Activated T-cell treated with anti-CD3 and anti-CD28 coated beads, Interleukin-2, amount 50 U/mL, for 4 hours (primary cell): Measurements from ENCODE around the gene TMEM176B. TPM values are rescaled to one million over a fixed set of nuclear protein-coding genes. Genes with fewer than 3 reads are reported as not detected.

ENCODE experiments used
- ATAC-seq, 2 donors: fragments of 200-7000 bp; cut with Tn5 transposase; one replicate each; pipeline ENCODE4 v1.10.0; 2021
- DNase-seq: peaks from one replicate; pipeline ENCODE4 v3.0.0-alpha.2; 2020
- H3K27me3 Mint-ChIP-seq: one replicate; pipeline ENCODE4 v1.8.0; 2021; ENCODE audit warnings: low read depth, mixed read lengths
- H3K36me3 Mint-ChIP-seq: one replicate; pipeline ENCODE4 v1.8.0; 2022; ENCODE audit warnings: mixed read lengths; ENCODE audit not compliant: insufficient read depth
- H3K4me1 Mint-ChIP-seq: one replicate; pipeline ENCODE4 v1.8.0; 2021; ENCODE audit warnings: low read depth, mixed read lengths
- H3K4me3 Mint-ChIP-seq: one replicate; pipeline ENCODE4 v1.8.0; 2021; ENCODE audit warnings: mild to moderate bottlenecking, moderate library complexity, mixed read lengths
- H3K9me3 Mint-ChIP-seq: one replicate; pipeline ENCODE4 v1.8.0; 2021; ENCODE audit warnings: mixed read lengths
- total RNA-seq, 3 donors: library from RNA; stranded (reverse); gene quantifications; one replicate each; pipeline ENCODE4 v1.2.1, GENCODE V29; 2021

The TMEM176B gene
- total RNA-seq, 3 donors from 2014 or later, result 0.24 to 0.58 (median 0.33) TPM

DNA sequence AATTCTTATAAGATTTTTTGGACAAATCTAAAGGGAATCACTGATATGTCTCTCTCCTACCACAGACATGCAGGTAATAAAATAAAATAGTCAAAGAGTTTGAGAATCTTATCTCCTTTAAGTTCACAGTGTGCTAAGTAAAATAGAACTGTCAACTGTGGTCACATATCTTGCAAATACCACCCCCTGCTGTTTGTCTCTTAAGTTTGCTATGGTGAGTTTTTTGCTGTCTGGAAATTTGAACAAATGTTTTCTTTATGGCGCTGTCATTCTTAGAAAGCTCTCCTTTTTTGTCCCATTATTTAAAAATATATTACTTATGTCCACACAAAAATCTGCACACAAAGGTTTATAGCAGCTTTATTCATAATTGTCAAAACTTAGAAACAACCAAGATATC, 43.3 kb downstream of the TMEM176B start:
- Mint-ChIP-seq H3K27me3 (no peaks in the 10 kb centered on the region), H3K36me3 (no peaks in the 10 kb centered on the region), H3K9me3 (peaks cover 10% of the 10 kb centered on the region), H3K4me3 (peak overlapping the region; percentile 63), H3K4me1 (peaks cover 44% of the 10 kb centered on the region)
- no peak for ATAC-seq
- DNase-seq, result no peak

DNA sequence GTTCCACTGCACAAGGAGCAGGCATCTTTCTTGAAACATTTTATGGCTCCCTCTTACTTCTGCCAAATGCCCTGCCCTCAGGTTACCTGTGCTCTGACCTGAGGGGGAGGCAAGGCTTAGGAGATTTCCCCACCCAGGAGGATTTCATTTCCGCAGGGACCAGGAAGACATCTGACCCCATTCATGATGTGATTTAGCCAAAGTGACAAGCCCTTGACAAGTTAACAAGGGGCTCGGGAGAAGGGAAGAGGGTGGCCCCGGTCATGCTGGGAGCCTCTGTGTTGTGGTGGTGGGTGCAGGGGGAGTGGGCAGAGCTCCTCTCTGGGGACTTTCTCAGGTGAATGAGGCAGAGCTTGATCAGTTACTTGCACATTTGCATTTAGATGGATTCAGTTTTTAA, 44.0 kb downstream of the TMEM176B start:
- Mint-ChIP-seq H3K9me3 (peaks cover 5% of the 10 kb centered on the region), H3K4me1 (peaks cover 47% of the 10 kb centered on the region), H3K4me3 (peak overlapping the region; percentile 63), H3K27me3 (no peaks in the 10 kb centered on the region), H3K36me3 (no peaks in the 10 kb centered on the region)
- no peak for DNase-seq
- ATAC-seq, result no peak

DNA sequence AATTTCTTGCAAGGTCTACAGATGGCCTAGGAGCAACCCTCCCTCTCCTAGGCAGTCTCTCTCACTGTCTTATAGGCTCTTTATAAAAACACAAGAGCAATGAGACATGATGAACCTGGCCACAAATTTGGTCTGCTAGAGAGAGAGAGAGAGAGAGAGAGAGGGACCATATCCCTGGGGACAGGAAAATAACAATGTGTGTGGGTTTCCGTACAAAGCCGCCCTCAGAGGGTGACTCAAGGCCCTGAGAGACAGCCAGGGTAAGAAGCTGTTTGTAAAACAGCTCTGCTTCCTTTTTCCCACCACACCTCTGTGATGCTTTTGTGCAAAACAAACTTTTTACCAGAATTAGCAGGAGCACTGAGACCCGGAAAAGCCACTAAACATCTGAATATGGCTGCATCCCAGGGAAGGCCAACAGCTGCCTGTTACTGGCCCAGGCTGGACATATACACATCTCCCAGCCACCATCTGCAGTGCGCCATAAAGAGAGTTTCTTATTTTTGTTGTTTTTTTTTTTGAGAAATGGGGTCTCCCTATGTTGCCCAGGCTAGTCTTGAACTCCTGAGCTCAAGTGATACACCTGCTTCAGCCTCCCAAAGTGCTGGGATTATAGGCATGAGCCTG, 44.6 kb downstream of the TMEM176B start:
- DNase-seq (peak; percentile 66), ATAC-seq (peak; percentile 69 to 72)
- H3K4me3 Mint-ChIP-seq, result peak overlapping the region; percentile 63
- peaks cover 51% of the 10 kb centered on the region for H3K4me1 Mint-ChIP-seq
- H3K36me3 Mint-ChIP-seq, result no peaks in the 10 kb centered on the region
- peaks cover 4% of the 10 kb centered on the region for H3K9me3 Mint-ChIP-seq
- no peaks in the 10 kb centered on the region for H3K27me3 Mint-ChIP-seq

DNA sequence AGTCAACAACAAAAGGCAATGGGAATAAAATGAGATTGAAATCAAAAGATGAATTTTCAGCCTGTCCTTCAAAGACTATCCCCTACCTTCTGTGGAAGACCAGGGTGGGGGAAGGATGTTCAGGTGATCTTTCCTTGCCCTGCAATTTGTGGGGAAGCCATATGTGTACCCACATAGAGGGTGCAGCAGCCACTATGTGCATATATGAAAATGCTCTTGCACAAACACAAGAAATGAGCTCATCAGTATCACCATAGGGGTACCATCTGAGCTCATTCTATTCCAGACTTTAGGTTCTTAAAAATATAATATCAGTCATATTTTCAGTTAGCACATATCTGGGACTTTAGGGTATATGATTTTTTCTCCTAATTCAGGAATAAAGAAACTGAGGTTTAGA, 45.2 kb downstream of the TMEM176B start:
- H3K9me3 Mint-ChIP-seq, result no peaks in the 10 kb centered on the region
- H3K4me1 Mint-ChIP-seq, result peaks cover 56% of the 10 kb centered on the region
- DNase-seq (no peak), ATAC-seq (peak; percentile 48 to 52)
- H3K36me3 Mint-ChIP-seq, result no peaks in the 10 kb centered on the region
- no peaks in the 10 kb centered on the region for H3K27me3 Mint-ChIP-seq
- peak overlapping the region; percentile 63 for H3K4me3 Mint-ChIP-seq

DNA sequence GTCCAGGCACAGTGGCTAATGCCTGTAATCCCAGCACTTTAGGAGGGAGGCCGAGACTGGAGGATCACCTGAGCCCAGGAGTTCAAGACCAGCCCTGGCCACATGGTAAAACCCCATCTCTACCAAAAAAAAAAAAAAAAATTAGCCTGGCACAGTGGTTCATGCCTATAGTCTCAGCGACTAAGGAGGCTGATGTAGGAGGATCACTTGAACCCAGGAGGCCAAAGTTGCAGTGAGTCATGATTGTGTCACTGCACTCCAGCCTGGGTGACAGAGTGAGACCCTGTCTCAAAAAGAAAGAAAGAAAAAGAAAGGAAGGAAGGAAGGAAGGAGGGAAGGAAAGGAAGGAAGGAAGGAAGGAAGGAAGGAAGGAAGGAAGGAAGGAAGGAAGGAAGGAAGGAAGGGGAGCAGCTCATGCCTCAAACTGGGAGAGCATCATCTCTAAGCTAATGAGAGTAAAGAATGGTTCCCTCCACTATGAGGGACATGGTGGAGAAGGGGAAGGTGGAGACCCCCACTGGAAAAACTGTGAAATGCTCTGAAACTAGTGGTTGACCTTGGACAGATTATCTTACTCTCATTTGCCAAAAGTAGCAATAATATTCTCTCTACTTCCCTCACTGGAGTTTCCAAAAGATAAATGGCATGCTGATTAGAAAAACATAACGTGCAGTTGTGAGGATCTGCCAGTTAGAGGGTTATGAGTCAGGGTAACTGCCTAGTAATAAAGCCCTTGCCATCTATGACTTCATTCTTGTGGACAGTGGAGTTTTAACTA, 46.1 kb downstream of the TMEM176B start:
- Mint-ChIP-seq H3K4me1 (peaks cover 65% of the 10 kb centered on the region), H3K36me3 (no peaks in the 10 kb centered on the region), H3K27me3 (no peaks in the 10 kb centered on the region), H3K9me3 (no peaks in the 10 kb centered on the region), H3K4me3 (no peak overlapping the region)
- DNase-seq, result no peak
- peak; percentile 65 to 72 for ATAC-seq

DNA sequence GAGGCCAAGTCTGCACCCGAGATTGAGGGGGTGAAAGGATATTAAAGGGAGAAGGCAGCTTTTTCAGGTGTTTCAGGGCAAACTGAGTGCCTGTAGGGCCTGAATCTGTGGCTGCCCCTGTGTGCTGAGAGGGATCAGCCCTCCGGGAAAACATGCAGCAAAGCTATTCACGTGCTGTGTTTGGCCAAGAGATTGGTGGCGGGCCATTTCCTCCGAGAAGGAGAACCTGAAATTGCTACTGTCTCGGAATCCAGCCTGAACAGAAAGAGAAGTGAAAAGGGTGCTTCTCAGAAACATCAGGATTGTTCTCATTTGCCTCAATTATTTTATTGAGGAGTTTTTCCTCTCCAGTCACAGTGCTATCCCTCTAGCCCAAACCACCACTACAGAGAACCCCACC, 46.9 kb downstream of the TMEM176B start:
- Mint-ChIP-seq H3K9me3 (no peaks in the 10 kb centered on the region), H3K4me1 (peaks cover 73% of the 10 kb centered on the region), H3K36me3 (no peaks in the 10 kb centered on the region), H3K4me3 (no peak overlapping the region), H3K27me3 (no peaks in the 10 kb centered on the region)
- DNase-seq (no peak), ATAC-seq (no peak)

DNA sequence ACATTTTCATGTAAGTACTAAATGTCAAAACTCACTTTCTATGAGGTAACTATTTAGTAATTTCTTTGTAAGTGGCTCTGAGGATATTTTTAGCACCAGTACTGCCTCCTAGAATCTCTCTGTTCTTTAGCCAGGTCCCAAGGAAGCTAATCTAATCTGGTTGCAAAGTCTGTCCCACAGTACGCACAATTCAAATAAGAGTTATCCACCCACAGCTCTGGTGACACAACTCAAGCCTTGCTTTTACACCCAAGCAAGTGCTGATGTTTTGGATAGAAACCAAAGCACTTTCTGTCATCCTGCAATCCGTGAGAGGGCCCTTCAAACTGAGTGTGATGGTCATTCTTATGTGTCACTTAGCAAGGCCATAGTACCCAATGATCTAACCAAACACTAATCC, 48.5 kb downstream of the TMEM176B start:
- Mint-ChIP-seq H3K27me3 (no peaks in the 10 kb centered on the region), H3K4me3 (no peak overlapping the region), H3K9me3 (no peaks in the 10 kb centered on the region), H3K4me1 (peaks cover 81% of the 10 kb centered on the region), H3K36me3 (no peaks in the 10 kb centered on the region)
- no peak for DNase-seq
- no peak for ATAC-seq

DNA sequence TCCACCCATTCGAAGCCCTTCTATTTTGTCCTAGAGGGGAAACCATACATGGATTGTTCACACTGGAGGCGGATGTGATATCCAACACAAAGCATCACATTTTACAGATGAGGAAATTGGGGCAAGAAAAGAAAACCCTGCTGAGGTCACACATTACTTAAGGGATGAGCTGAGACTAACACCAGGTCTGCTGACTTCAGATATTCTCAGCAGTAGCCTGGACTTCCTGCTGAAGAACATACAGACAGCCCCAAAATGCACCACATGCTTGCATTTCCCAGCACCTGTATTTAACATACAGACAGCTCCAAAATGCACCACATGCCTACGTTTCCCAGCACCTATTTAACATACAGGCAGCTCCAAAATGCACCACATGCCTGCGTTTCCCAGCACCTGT, 51.8 kb downstream of the TMEM176B start:
- H3K36me3 Mint-ChIP-seq, result peaks cover 14% of the 10 kb centered on the region
- no peak overlapping the region for H3K4me3 Mint-ChIP-seq
- peak; percentile 15 for ATAC-seq
- H3K9me3 Mint-ChIP-seq, result no peaks in the 10 kb centered on the region
- peaks cover 83% of the 10 kb centered on the region for H3K4me1 Mint-ChIP-seq
- no peaks in the 10 kb centered on the region for H3K27me3 Mint-ChIP-seq
- DNase-seq, result no peak

DNA sequence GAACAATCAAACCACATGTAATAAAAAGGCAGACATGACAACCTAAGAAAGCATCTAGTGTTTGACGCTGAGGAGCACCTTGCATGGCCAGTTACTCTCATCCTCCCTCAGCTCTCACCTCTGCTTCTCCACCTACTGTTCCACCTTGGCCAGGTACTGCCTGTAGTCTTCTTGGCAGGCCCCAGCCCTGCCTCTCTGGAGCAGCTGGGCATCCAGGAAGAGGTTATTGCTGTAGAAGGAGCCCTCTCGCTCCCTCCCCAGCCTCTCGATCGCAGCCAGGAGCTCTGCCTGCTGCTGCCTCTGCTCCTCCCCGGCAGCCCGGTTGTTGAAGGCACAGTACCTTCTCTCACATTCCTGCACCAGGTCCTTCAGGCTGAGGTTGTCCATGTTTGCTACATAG, 53.2 kb downstream of the TMEM176B start:
- H3K27me3 Mint-ChIP-seq, result no peaks in the 10 kb centered on the region
- ATAC-seq, result no peak
- H3K9me3 Mint-ChIP-seq, result no peaks in the 10 kb centered on the region
- peak overlapping the region; percentile 42 for H3K4me3 Mint-ChIP-seq
- H3K4me1 Mint-ChIP-seq, result peaks cover 90% of the 10 kb centered on the region
- peaks cover 28% of the 10 kb centered on the region for H3K36me3 Mint-ChIP-seq
- DNase-seq, result no peak

DNA sequence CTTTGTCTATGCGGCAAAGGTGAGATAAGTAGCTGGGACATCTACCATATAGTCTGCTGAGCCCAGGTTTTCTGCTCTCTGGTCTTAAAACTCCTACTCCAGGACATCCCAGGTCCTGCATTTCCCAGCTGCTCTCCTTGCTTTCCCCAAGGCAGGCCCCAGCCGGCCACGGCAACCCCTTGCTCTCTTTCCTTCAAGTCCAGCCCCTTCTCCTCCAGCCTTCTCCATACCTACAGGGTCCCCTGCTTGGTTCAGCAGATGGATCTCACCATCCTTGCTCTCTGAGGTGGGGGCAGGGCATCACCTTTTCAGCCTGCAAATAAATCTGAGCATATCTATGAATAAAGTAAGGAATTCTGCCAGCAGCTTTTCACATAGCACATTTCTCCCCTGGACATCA, 54.3 kb downstream of the TMEM176B start:
- Mint-ChIP-seq H3K27me3 (no peaks in the 10 kb centered on the region), H3K4me3 (peak overlapping the region; percentile 90), H3K4me1 (peaks cover 97% of the 10 kb centered on the region), H3K36me3 (peaks cover 38% of the 10 kb centered on the region), H3K9me3 (no peaks in the 10 kb centered on the region)
- ATAC-seq (no peak), DNase-seq (no peak)

DNA sequence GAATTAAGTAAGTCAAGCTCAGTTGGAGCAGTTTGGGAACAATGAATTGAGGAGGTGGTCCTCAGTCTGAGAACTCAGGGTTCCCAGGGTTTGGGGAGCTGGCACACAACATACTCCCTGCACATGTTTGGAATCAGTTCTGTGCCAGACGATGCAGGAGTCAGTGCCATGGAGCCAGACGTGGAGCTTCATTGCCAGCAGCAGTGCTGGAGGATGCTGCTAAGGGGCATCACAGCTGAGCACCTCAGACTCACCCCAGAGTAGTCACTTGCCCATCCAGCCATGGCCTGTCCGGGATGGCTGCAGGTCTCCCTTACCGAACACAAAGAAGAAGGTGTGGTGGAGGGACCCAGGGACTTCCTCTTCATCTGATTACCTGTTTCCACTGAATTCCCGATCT, 55.1 kb downstream of the TMEM176B start:
- peaks cover 3% of the 10 kb centered on the region for H3K9me3 Mint-ChIP-seq
- H3K36me3 Mint-ChIP-seq, result peaks cover 46% of the 10 kb centered on the region
- peaks cover 97% of the 10 kb centered on the region for H3K4me1 Mint-ChIP-seq
- H3K4me3 Mint-ChIP-seq, result peak overlapping the region; percentile 90
- DNase-seq, result no peak
- no peaks in the 10 kb centered on the region for H3K27me3 Mint-ChIP-seq
- ATAC-seq, result no peak

DNA sequence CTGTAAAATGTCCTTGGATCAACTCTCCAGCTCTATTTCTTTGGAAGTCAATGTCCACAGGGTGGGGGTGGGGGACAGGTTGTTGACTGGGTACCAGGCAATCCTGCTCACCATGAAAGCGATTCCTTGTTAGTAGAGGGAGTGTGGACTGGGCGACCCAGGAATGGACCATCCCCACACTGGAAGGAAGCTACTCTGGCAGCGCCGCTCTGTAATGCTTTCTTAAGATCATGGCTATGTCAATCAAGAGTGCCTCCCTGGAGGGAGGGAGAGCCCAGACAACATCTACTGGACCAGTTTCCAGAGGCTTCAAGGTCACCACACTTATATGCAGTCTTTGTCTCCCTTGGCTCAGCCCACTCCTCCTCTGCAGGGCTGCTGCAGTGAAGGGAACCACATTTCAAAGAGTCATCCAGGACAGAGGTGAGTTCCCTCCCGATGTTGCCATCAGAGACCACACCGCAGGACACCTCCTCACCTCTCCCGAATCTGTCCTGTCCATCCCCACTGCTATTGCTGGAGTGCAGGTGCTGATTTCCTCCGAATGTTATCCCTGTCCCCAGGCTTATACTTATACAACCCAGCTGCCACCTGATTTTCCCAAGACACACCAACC, 56.0 kb downstream of the TMEM176B start:
- peaks cover 95% of the 10 kb centered on the region for H3K4me1 Mint-ChIP-seq
- peaks cover 3% of the 10 kb centered on the region for H3K9me3 Mint-ChIP-seq
- H3K4me3 Mint-ChIP-seq, result peak overlapping the region; percentile 90
- peaks cover 50% of the 10 kb centered on the region for H3K36me3 Mint-ChIP-seq
- no peak for DNase-seq
- H3K27me3 Mint-ChIP-seq, result no peaks in the 10 kb centered on the region
- peak; percentile 7 to 8 for ATAC-seq

DNA sequence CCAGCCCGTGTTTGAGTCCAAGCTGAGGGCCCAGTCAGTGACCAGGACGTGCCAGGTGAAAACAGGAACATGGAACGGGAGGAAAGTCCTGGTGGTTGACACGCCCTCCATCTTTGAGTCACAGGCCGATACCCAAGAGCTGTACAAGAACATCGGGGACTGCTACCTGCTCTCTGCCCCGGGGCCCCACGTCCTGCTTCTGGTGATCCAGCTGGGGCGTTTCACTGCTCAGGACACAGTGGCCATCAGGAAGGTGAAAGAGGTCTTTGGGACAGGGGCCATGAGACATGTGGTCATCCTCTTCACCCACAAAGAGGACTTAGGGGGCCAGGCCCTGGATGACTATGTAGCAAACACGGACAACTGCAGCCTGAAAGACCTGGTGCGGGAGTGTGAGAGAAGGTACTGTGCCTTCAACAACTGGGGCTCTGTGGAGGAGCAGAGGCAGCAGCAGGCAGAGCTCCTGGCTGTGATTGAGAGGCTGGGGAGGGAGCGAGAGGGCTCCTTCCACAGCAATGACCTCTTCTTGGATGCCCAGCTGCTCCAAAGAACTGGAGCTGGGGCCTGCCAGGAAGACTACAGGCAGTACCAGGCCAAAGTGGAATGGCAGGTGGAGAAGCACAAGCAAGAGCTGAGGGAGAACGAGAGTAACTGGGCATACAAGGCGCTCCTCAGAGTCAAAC, 57.7 kb downstream of the TMEM176B start:
- DNase-seq (no peak), ATAC-seq (peak in 1 of 2 donors; percentile 12)
- H3K4me1 Mint-ChIP-seq, result peaks cover 83% of the 10 kb centered on the region
- no peaks in the 10 kb centered on the region for H3K27me3 Mint-ChIP-seq
- peaks cover 3% of the 10 kb centered on the region for H3K9me3 Mint-ChIP-seq
- peaks cover 52% of the 10 kb centered on the region for H3K36me3 Mint-ChIP-seq
- H3K4me3 Mint-ChIP-seq, result peak overlapping the region; percentile 90
